ENCODE data around the gene ACOD1.

The ACOD1 gene

GRCh38 chr13:76991796-76992547 is 43.7 kb downstream of the ACOD1 start, which contains the start of gene CLN5:
Gene CLN5 (plus strand): TSS chr13:76992081. CDS start chr13:76992099, 18 bp downstream.
- DNase-seq (ENCODE audit: low read depth) = peak; percentile 93

- peak; percentile 31 for DNase-seq (ENCODE audit: low read depth)
Measured at GRCh38 chr13:76992548-76993001, 44.3 kb downstream of the ACOD1 start.

- peak; percentile 32 for DNase-seq (ENCODE audit: low read depth)
Measured at GRCh38 chr13:76993021-76993420, 44.7 kb downstream of the ACOD1 start.

- DNase-seq (ENCODE audit: low read depth) = no peak
Measured at GRCh38 chr13:76993473-76993872, 45.2 kb downstream of the ACOD1 start.

- no peak for DNase-seq (ENCODE audit: low read depth)
Measured at GRCh38 chr13:76994281-76994680, 46.0 kb downstream of the ACOD1 start.

GRCh38 chr13:77000475-77000874 is 52.2 kb downstream of the ACOD1 start:
- peak; percentile 57 for DNase-seq (ENCODE audit: low read depth)

GRCh38 chr13:77001540-77001939 is 53.2 kb downstream of the ACOD1 start:
- DNase-seq (ENCODE audit: low read depth) = no peak

GRCh38 chr13:77001963-77002587 is 53.8 kb downstream of the ACOD1 start:
- DNase-seq (ENCODE audit: low read depth) = no peak

- peak; percentile 44 for DNase-seq (ENCODE audit: low read depth)
Measured at GRCh38 chr13:77002590-77003190, 54.4 kb downstream of the ACOD1 start.
